Heart left ventricle (tissue), 16 donors: Measurements from ENCODE around the gene HMHB1. TPM values are rescaled to one million over a fixed set of nuclear protein-coding genes. Genes with fewer than 3 reads are reported as not detected.

Experiments
- ATAC-seq, 4 donors: fragments of 200-7000 bp; cut with Tn5 transposase; one replicate each; pipeline ENCODE4 v1.9.1; 2020 to 2022; ENCODE audit warnings: moderate library complexity in 4 of 4, mild to moderate bottlenecking in 3 of 4, moderate number of reproducible peaks in 1 of 4
- DNase-seq, 5 donors: peaks; one replicate each; pipeline ENCODE4 v3.0.0-alpha.2; 2020
- H3K27ac ChIP-seq, 12 donors: fragments of 200-600 bp; sonication (generic) in 4 of 12; one replicate each; pipeline versions ENCODE4 v1.5.0 to v1.8.0; 2016 to 2022; ENCODE audit warnings: mild to moderate bottlenecking in 2 of 12
- H3K27me3 ChIP-seq, 9 donors: fragments of 200-600 bp; sonication (generic) in 2 of 9; one replicate each; pipeline versions ENCODE4 v1.5.1 to v1.8.0; 2016 to 2022; ENCODE audit warnings: mild to moderate bottlenecking in 3 of 9
- H3K36me3 ChIP-seq, 9 donors: fragments of 200-600 bp; sonication (generic) in 2 of 9; one replicate each; pipeline versions ENCODE4 v1.5.0 to v1.8.0; 2018 to 2022; ENCODE audit warnings: mild to moderate bottlenecking in 2 of 9
- H3K4me1 ChIP-seq, 12 donors: fragments of 200-600 bp; sonication (generic) in 4 of 12; one replicate each; pipeline versions ENCODE4 v1.5.0 to v1.8.0; 2016 to 2022; ENCODE audit warnings: mild to moderate bottlenecking in 3 of 12
- H3K4me3 ChIP-seq, 12 donors: fragments of 200-600 bp; sonication (generic) in 4 of 12; one replicate each; pipeline versions ENCODE4 v1.5.0 to v1.8.0; 2017 to 2022; ENCODE audit warnings: mild to moderate bottlenecking in 9 of 12, moderate library complexity in 4 of 12
- H3K9me3 ChIP-seq, 12 donors: fragments of 200-600 bp; sonication (generic) in 4 of 12; one replicate each; pipeline versions ENCODE4 v1.5.0 to v1.8.0; 2016 to 2022; ENCODE audit warnings: mild to moderate bottlenecking in 1 of 12
- POLR2A ChIP-seq, 2 donors: fragments of 450-650 bp; IDR thresholded peaks; one replicate each; pipeline ENCODE4 v1.6.1; 2017; ENCODE audit warnings: antibody characterized with exemption in 2 of 2, mild to moderate bottlenecking in 2 of 2, moderate library complexity in 2 of 2
- WGBS, 4 donors: extraction: QIAGEN DNeasy Blood & Tissue Kit in 2 of 4; methylation state at CpG; one replicate each; pipeline versions ENCODE4 v1.1.5 to v1.1.7; 2013 to 2018; 5-methylcytosine and 5-hydroxymethylcytosine counted together
- intact Hi-C, 10 donors: fragments of 100-400 bp; cut with DNase I; formaldehyde crosslinking; loops; one replicate each; pipeline versions ENCODE4 v1.11.1 to v1.14.2; 2022
- polyA plus RNA-seq, 2 donors: library from polyadenylated mRNA; stranded (reverse); fragments of 200-250 nt; gene quantifications; one replicate each; pipeline ENCODE4 v1.2.3, GENCODE V29; 2013
- total RNA-seq, 9 donors: library from RNA; depleted of rRNA in 2 of 9; stranded (reverse); fragments of >200 nt in 2 of 9; fragmentation: NEBNext Ultra II Directional in 3 of 9; extraction: Animal tissue kit (Norgen Biotek cat#: 25700) in 3 of 9; gene quantifications; one replicate each; pipeline versions ENCODE4 v1.1.0 to v1.2.4, GENCODE V29; 2016 to 2023
- TF ChIP-seq, protein P1 (sequence below), 12 donors: fragments of 200-600 bp; sonication (generic) in 4 of 12; IDR thresholded peaks; one replicate each; pipeline versions ENCODE4 v1.5.0 to v1.8.0; 2018 to 2022; ENCODE audit warnings: antibody characterized with exemption in 12 of 12, mild to moderate bottlenecking in 5 of 12
- donor health status: ischemic (EF 13 %, LVEDD 7.1; RV severe dilation, severe dysfunction).
- donor health status: healthy with polysubstance abuse.
- donor health status: DM: no; HTN: yes; CAD: no.
- donor health status: DM: no; HTN: no; CAD: no.
- donor health status: ischemic (EF 25% LVEDD 6.9; RV normal size, moderate dysfunction).
- donor health status: ischemic (EF 25% LVEDD 5.7; RV mildly dilated, moderate dysfunction).
- donor health status: healthy.
- donor health status: DM: yes; HTN: yes; CAD: no.
- donor health status: ischemic (EF 35%, LVEDD 5.7; RV mildly dilated, moderate dysfunction).
- donor health status: nonischemic (EF 11% LVEDD 7.7; RV severe dilation, severe dysfunction).
- donor health status: DM: yes; HTN: yes; CAD: no.
- donor health status: PGD.
- donor health status: ischemic (EF 29% LVEDD 5.4; RV normal size, mild dysfunction).
- donor health status: nonischemic (EF 23%, LVEDD 6.1; RV moderate dilation, normal function).

The HMHB1 gene
- total and polyA plus RNA-seq, 11 donors, result not detected

DNA sequence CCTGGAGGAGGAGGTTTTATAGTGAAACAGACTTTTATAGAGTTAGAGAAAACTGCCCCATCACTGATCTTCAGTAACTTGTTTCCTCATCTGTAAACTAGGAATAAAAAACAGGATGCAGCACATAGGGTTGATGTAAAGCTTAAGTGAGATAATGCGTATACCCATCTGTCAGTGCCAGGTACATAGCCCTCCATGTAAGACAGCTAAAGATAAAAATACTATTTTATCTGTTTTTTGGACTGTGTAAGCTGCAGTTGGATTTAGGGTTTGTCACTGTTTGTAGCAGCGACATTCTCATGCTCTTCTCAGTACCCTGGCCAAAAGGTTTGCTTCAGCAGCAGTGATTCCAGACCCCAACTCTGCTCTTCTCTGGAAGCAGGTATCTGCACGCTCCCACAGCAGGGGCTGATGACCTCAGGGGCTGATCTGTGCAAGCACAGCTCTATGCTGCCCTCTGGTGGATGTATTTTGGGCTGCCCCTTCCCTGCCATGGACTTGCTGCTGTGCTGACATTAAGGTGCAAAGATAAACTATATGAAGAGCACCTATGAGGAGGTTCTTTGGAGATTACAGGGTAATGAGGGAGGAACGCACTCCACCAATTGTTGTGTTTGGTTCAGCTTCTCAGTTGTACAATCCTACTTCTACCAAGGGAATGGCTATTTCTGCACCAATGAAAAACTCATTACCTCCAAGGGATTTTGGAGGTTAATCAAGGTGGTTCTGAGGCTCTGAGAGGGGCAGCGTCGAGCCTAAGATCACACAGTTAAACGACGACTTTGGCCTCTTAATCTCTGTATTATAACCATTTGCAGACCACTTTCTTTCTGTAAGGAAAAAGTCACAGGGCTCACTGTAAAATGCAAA, 13.1 kb downstream of the HMHB1 start:
- H3K36me3 ChIP-seq, result no peaks in the 10 kb centered on the region
- H3K4me1 ChIP-seq, result peaks cover 0 to 12% (median 3%) of the 10 kb centered on the region in 12 donors
- peak; percentile 65 to 98 (median 96) for ATAC-seq
- TF ChIP-seq, protein P1, sequence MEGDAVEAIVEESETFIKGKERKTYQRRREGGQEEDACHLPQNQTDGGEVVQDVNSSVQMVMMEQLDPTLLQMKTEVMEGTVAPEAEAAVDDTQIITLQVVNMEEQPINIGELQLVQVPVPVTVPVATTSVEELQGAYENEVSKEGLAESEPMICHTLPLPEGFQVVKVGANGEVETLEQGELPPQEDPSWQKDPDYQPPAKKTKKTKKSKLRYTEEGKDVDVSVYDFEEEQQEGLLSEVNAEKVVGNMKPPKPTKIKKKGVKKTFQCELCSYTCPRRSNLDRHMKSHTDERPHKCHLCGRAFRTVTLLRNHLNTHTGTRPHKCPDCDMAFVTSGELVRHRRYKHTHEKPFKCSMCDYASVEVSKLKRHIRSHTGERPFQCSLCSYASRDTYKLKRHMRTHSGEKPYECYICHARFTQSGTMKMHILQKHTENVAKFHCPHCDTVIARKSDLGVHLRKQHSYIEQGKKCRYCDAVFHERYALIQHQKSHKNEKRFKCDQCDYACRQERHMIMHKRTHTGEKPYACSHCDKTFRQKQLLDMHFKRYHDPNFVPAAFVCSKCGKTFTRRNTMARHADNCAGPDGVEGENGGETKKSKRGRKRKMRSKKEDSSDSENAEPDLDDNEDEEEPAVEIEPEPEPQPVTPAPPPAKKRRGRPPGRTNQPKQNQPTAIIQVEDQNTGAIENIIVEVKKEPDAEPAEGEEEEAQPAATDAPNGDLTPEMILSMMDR (IDR thresholded peaks at IDR 0.05), result peak; percentile 91 to 99 (median 96)
- TF ChIP-seq POLR2A (IDR thresholded peaks at IDR 0.05), result no peak
- peak; percentile 77 to 85 (median 84) for DNase-seq
- no peak overlapping the region for H3K27ac ChIP-seq
- H3K9me3 ChIP-seq, result no peaks in the 10 kb centered on the region
- no peak overlapping the region for H3K4me3 ChIP-seq
- intact Hi-C loops, result loop anchor here (1.0 to 10.0 kb wide), 17 partner anchors 120 to 1110 kb away; partner anchors contain the start of gene NR3C1 (in 2 of the 10)
- no peaks in the 10 kb centered on the region for H3K27me3 ChIP-seq
- WGBS, 4 donors, result 29 to 36% (median 33%) methylated on average over 7 to 8 of the region's 8 CpGs

DNA sequence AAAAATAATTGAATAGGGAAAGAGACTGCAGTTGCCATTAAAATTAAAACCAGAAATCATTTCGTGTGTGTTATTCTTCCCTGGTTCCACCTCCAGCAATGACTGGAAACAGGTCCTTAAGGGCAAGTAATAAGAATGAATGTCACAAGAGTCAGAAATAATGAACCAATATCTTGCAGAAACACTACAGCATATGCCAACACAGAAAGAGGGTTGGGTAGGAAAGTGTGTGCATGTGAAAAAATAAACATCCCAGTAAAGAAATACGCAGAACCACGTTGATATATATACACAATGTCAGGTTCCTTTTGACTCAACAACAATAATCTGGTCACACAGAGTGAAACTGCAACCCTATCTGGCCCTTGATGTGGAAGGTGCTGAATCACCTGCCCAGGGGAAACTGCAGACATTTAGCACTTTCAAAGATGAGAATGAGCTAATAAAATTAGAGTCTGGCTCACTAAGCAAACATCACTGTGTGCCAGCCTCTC, 15.0 kb downstream of the HMHB1 start:
- Histone ChIP-seq H3K9me3 (no peaks in the 10 kb centered on the region), H3K4me1 (peaks cover 0 to 12% (median 3%) of the 10 kb centered on the region in 12 donors), H3K4me3 (no peak overlapping the region), H3K27me3 (no peaks in the 10 kb centered on the region), H3K27ac (no peak overlapping the region), H3K36me3 (no peaks in the 10 kb centered on the region)
- DNase-seq, result no peak
- intact Hi-C loops, result loop anchor here (5.0 to 10.0 kb wide), 13 partner anchors 122 to 1112 kb away; partner anchors contain the start of gene NR3C1 (in 1 of the 10)
- ATAC-seq, result no peak
- TF ChIP-seq, protein P1 (IDR thresholded peaks at IDR 0.05), result no peak
- no peak for TF ChIP-seq POLR2A (IDR thresholded peaks at IDR 0.05)
- 82 to 88% (median 85%) methylated on average over 3 of the region's 3 CpGs for WGBS, 4 donors

DNA sequence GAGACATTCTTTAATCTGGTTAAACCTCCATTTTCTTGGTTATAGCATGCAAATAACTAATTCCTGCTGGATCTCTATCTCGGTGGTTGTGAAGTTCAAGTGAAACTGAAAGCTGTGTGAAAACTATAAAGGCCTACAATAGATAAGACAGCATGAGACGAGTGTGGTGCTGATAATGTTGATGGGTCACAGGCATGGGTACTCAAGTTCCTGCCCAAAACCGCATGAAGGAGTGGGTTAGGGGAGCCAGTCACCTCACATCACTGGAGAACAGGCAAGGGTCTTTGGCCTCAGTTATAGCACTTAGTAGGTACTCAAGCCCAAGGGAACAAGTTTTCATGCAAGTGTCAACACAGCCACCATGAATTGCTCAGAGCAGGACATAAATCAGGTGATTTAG, 16.7 kb downstream of the HMHB1 start:
- 33 to 43% (median 36%) methylated on average over 3 of the region's 3 CpGs for WGBS, 4 donors
- Histone ChIP-seq H3K27me3 (no peaks in the 10 kb centered on the region), H3K36me3 (no peaks in the 10 kb centered on the region), H3K4me1 (peaks cover 0 to 12% (median 3%) of the 10 kb centered on the region in 12 donors), H3K27ac (no peak overlapping the region), H3K9me3 (no peaks in the 10 kb centered on the region), H3K4me3 (no peak overlapping the region)
- ATAC-seq (no peak), DNase-seq (no peak)
- TF ChIP-seq POLR2A (IDR thresholded peaks at IDR 0.05), result no peak
- TF ChIP-seq, protein P1 (IDR thresholded peaks at IDR 0.05), result no peak
- intact Hi-C loops, result loop anchor here (5.0 to 10.0 kb wide), 13 partner anchors 124 to 1114 kb away; partner anchors contain the start of gene NR3C1 (in 1 of the 10)

DNA sequence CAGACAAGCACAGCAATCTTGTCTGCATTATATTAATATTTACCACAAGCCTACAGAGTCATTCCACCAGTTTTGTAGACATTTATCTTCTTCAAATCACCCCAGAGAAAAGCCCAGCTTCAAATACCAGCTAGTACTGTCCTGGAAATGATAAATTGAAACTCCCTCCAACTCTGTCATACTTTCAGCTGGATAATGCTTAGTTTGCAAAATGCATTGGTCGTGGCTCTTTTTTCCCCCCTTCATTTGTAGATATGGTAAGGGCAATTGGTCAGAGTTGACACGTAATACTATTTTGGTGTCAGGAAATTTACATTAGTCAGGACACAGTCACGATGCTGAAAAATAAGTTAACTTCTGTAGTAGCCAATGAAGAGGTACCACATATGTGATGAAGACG, 21.2 kb downstream of the HMHB1 start:
- Histone ChIP-seq H3K27ac (no peak overlapping the region), H3K27me3 (no peaks in the 10 kb centered on the region), H3K4me1 (peaks cover 0 to 7% (median 0%) of the 10 kb centered on the region in 12 donors), H3K36me3 (no peaks in the 10 kb centered on the region), H3K4me3 (no peak overlapping the region), H3K9me3 (no peaks in the 10 kb centered on the region)
- ATAC-seq (no peak), DNase-seq (no peak)
- TF ChIP-seq, protein P1 (IDR thresholded peaks at IDR 0.05), result no peak
- TF ChIP-seq POLR2A (IDR thresholded peaks at IDR 0.05), result no peak
- WGBS, 4 donors, result 86 to 89% (median 89%) methylated on average over 4 of the region's 4 CpGs
- intact Hi-C loops, result loop anchor here in 4 of 10 donors (10.0 kb wide), 3 partner anchors 132 to 312 kb away; no protein-coding TSS in a partner anchor
